SK-N-SH treated with all-trans-retinoic acid at 6 μM for 48 hours (cell line): ENCODE data around the gene RFX3.

ENCODE experiments used
- ARNTL ChIP-seq: fragments of 450-650 bp; formaldehyde crosslinking; IDR thresholded peaks from 2 replicates; pipeline ENCODE4 v1.5.0; 2020; ENCODE audit warnings: low read depth, mild to moderate bottlenecking, moderate library complexity, borderline replicate concordance
- CREB5 ChIP-seq: fragments of 250-450 bp; sonication (Bioruptor Pico); IDR thresholded peaks from 2 replicates; pipeline ENCODE4 v1.5.1; 2020; ENCODE audit warnings: low read depth, mild to moderate bottlenecking, moderate library complexity
- PATZ1 ChIP-seq: fragments of 250-450 bp; sonication (Bioruptor Pico); IDR thresholded peaks from 2 replicates; pipeline ENCODE4 v1.8.0; 2020; ENCODE audit warnings: mild to moderate bottlenecking, moderate library complexity, borderline replicate concordance
- PPARA ChIP-seq: fragments of 250-450 bp; sonication (Bioruptor Pico); IDR thresholded peaks from 2 replicates; pipeline ENCODE4 v1.5.0; 2020; ENCODE audit warnings: mild to moderate bottlenecking, borderline replicate concordance
- RARB ChIP-seq: fragments of 250-450 bp; sonication (Bioruptor Pico); IDR thresholded peaks from 2 replicates; pipeline ENCODE4 v1.8.0; 2021; ENCODE audit warnings: mild to moderate bottlenecking, moderate library complexity
- SNAI2 ChIP-seq: fragments of 250-450 bp; sonication (Bioruptor Pico); IDR thresholded peaks from 2 replicates; pipeline ENCODE4 v1.5.0; 2020; ENCODE audit warnings: mild to moderate bottlenecking, moderate library complexity
- TSHZ2 ChIP-seq: fragments of 250-450 bp; sonication (Bioruptor Pico); IDR thresholded peaks from 2 replicates; pipeline ENCODE4 v1.5.0; 2020; ENCODE audit warnings: mild to moderate bottlenecking, moderate library complexity
- ZNF8 ChIP-seq: fragments of 450-650 bp; formaldehyde crosslinking; IDR thresholded peaks from 2 replicates; pipeline ENCODE4 v1.5.0; 2020; ENCODE audit warnings: mild to moderate bottlenecking, moderate library complexity

- TF ChIP-seq TSHZ2 (CRISPR knock-in tag) (no peak), RARB (no peak), PPARA (no peak), SNAI2 (CRISPR knock-in tag) (no peak), ARNTL (CRISPR knock-in tag) (no peak), PATZ1 (CRISPR knock-in tag) (no peak), CREB5 (no peak), ZNF8 (CRISPR knock-in tag) (no peak)
Observed at GRCh38 chr9:3532158-3532557, 6.4 kb upstream of the RFX3 start.
